ENCODE data around the gene SORCS2.

The SORCS2 gene

GRCh38 chr4:7747062-7747385 is 554.7 kb downstream of the SORCS2 start:
- peak; percentile 59 for DNase-seq

GRCh38 chr4:7747566-7747965 is 555.2 kb downstream of the SORCS2 start:
- no peak for DNase-seq

- no peak for DNase-seq
Measured at GRCh38 chr4:7750523-7750922, 558.2 kb downstream of the SORCS2 start.

GRCh38 chr4:7750972-7751371 is 558.6 kb downstream of the SORCS2 start:
- DNase-seq, result no peak

- no peak for DNase-seq
Measured at GRCh38 chr4:7752649-7753048, 560.3 kb downstream of the SORCS2 start.

- no peak for DNase-seq
Measured at GRCh38 chr4:7753271-7753670, 560.9 kb downstream of the SORCS2 start.

GRCh38 chr4:7753931-7754465 is 561.7 kb downstream of the SORCS2 start:
- no peak for DNase-seq

- DNase-seq, result no peak
Measured at GRCh38 chr4:7754565-7755262, 562.4 kb downstream of the SORCS2 start.

GRCh38 chr4:7755561-7755960 is 563.2 kb downstream of the SORCS2 start:
- no peak for DNase-seq

GRCh38 chr4:7756071-7756470 is 563.7 kb downstream of the SORCS2 start:
- DNase-seq, result no peak

- DNase-seq, result peak; percentile 71
Measured at GRCh38 chr4:7756561-7757355, 564.4 kb downstream of the SORCS2 start.

- DNase-seq, result no peak
Measured at GRCh38 chr4:7757501-7758471, 565.4 kb downstream of the SORCS2 start.

GRCh38 chr4:7758476-7758875 is 566.1 kb downstream of the SORCS2 start:
- no peak for DNase-seq

- DNase-seq, result peak; percentile 29
Measured at GRCh38 chr4:7759216-7759615, 566.9 kb downstream of the SORCS2 start.

- no peak for DNase-seq
Measured at GRCh38 chr4:7759635-7760034, 567.3 kb downstream of the SORCS2 start.

- DNase-seq, result no peak
Measured at GRCh38 chr4:7760228-7760627, 567.9 kb downstream of the SORCS2 start.

GRCh38 chr4:7760706-7761105 is 568.4 kb downstream of the SORCS2 start:
- no peak for DNase-seq

GRCh38 chr4:7761312-7761711 is 569.0 kb downstream of the SORCS2 start:
- no peak for DNase-seq

- peak; percentile 13 for DNase-seq
Measured at GRCh38 chr4:7761720-7762119, 569.4 kb downstream of the SORCS2 start.

GRCh38 chr4:7762376-7763030 is 570.2 kb downstream of the SORCS2 start:
- DNase-seq, result no peak

GRCh38 chr4:7763106-7763505 is 570.8 kb downstream of the SORCS2 start:
- no peak for DNase-seq

- no peak for DNase-seq
Measured at GRCh38 chr4:7763788-7764187, 571.5 kb downstream of the SORCS2 start.

- no peak for DNase-seq
Measured at GRCh38 chr4:7764466-7764865, 572.1 kb downstream of the SORCS2 start.
